Suprapubic skin (tissue), 4 donors: ENCODE measurements around the gene NDUFB7.

Source experiments
- CTCF ChIP-seq, 2 donors: fragments of 200-600 bp in 1 of 2; fragments of 450-650 bp in 1 of 2; sonication (generic) in 1 of 2; IDR thresholded peaks; one replicate each; pipeline ENCODE4 v1.5.1; 2016 to 2019; ENCODE audit warnings: antibody characterized with exemption in 2 of 2, mild to moderate bottlenecking in 1 of 2, moderate library complexity in 1 of 2
- POLR2A ChIP-seq, 2 donors: fragments of 450-650 bp; IDR thresholded peaks; one replicate each; pipeline ENCODE4 v1.6.1; 2017; ENCODE audit warnings: antibody characterized with exemption in 2 of 2, mild to moderate bottlenecking in 2 of 2, moderate library complexity in 2 of 2
- POLR2AphosphoS5 ChIP-seq, 3 donors: sonication (generic); formaldehyde crosslinking; IDR thresholded peaks; one replicate each; pipeline ENCODE4 v1.6.1; 2017; ENCODE audit warnings: antibody characterized with exemption in 3 of 3

GRCh38 chr19:14529254-14530004 lies 42.4 kb downstream of the NDUFB7 start, which contains the start of gene TECR:
- TF ChIP-seq POLR2A (IDR thresholded peaks at IDR 0.05) (peak; percentile 93 to 95), POLR2AphosphoS5 (IDR thresholded peaks at IDR 0.05) (peak in 2 of 3 donors; percentile 92 to 93), CTCF (IDR thresholded peaks at IDR 0.05) (no peak)
